ENCODE measurements around the gene HES6. TPM values are rescaled to one million over a fixed set of nuclear protein-coding genes. Genes with fewer than 3 reads are reported as not detected.

The HES6 gene
- total RNA-seq, 1 experiment from 2014 or later = 46.1 TPM

Other genes with a start within 250 kb of the HES6 start
- 35.9 and 36.7 TPM in 2 replicates for gene SCLY, start 179.0 kb downstream of the HES6 start, total RNA-seq (2014; rRNA removed; shearing (Covaris generic))
- gene ESPNL, start 139.7 kb downstream of the HES6 start, total RNA-seq (2014; rRNA removed; shearing (Covaris generic)) = 2.6 and 3.1 TPM in 2 replicates
- 3.9 and 4.1 TPM in 2 replicates for gene KLHL30, start 101.4 kb downstream of the HES6 start, total RNA-seq (2014; rRNA removed; shearing (Covaris generic))
- gene ERFE, start 81.1 kb downstream of the HES6 start, total RNA-seq (2014; rRNA removed; shearing (Covaris generic)) = 10.4 and 10.5 TPM in 2 replicates
- gene ILKAP, start 36.3 kb downstream of the HES6 start, total RNA-seq (2014; rRNA removed; shearing (Covaris generic)) = 59.8 and 71.1 TPM in 2 replicates
- 5.3 and 5.9 TPM in 2 replicates for gene PER2, start 48.6 kb upstream of the HES6 start, total RNA-seq (2014; rRNA removed; shearing (Covaris generic))
- gene TRAF3IP1, start 80.5 kb upstream of the HES6 start, total RNA-seq (2014; rRNA removed; shearing (Covaris generic)) = 10.6 and 11.3 TPM in 2 replicates
- gene ASB1, start 186.9 kb upstream of the HES6 start, total RNA-seq (2014; rRNA removed; shearing (Covaris generic)) = 43.8 and 46.9 TPM in 2 replicates